HG03103 (cell line): Measurements from ENCODE around the gene ZNF668.

Experiments
- ATAC-seq: cut with Tn5 transposase; IDR thresholded peaks from one replicate; pipeline ENCODE4 v1.9.1; 2021; ENCODE audit warnings: low read depth; ENCODE audit not compliant: unreplicated experiment

ZNF668 gene

GRCh38 chr16:31082368-31083045, 8.5 kb upstream of the ZNF668 start:
- ATAC-seq = no peak

GRCh38 chr16:31081428-31082351, 7.7 kb upstream of the ZNF668 start:
- no peak for ATAC-seq

DNA sequence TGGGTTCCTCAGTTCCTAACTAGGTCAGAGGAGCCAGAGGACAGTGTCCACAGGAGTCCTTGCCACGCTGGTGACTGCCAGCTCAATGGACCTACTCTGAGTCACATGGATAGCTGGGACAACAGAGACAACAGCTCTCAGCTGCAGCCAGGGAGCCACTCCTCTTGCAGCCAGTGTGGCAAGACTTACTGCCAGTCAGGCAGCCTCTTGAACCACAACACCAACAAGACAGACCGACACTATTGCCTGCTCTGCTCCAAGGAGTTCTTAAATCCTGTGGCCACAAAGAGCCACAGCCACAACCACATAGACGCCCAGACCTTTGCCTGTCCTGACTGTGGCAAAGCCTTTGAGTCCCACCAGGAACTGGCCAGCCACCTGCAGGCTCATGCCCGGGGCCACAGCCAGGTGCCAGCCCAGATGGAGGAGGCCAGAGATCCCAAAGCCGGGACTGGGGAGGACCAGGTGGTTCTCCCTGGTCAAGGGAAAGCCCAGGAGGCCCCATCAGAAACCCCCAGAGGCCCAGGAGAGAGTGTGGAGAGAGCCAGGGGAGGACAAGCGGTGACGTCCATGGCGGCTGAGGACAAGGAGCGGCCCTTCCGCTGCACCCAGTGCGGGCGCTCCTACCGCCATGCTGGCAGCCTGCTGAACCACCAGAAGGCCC, 6.8 kb upstream of the ZNF668 start:
- ATAC-seq = no peak

GRCh38 chr16:31080035-31080629, 6.1 kb upstream of the ZNF668 start:
- ATAC-seq = no peak

GRCh38 chr16:31079342-31079944, 5.4 kb upstream of the ZNF668 start:
- no peak for ATAC-seq

DNA sequence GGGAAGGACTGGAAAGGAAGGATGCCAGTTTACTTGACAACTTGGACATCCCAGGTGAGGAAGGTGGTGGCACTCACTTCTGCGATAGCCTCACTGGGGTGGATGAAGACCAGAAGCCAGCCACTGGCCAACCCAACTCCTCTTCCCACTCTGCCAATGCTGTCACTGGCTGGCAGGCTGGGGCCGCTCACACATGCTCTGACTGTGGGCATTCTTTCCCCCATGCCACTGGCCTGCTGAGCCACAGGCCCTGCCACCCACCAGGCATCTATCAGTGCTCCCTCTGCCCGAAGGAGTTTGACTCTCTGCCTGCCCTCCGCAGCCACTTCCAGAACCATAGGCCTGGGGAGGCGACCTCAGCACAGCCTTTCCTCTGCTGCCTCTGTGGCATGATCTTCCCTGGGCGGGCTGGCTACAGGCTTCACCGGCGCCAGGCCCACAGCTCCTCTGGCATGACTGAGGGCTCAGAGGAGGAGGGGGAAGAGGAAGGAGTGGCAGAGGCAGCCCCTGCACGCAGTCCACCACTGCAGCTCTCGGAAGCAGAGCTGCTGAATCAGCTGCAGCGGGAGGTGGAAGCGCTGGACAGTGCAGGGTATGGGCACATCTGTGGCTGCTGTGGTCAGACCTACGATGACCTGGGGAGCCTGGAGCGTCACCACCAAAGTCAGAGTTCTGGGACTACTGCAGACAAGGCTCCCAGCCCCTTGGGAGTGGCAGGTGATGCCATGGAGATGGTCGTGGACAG, 4.7 kb upstream of the ZNF668 start:
- ATAC-seq = no peak

DNA sequence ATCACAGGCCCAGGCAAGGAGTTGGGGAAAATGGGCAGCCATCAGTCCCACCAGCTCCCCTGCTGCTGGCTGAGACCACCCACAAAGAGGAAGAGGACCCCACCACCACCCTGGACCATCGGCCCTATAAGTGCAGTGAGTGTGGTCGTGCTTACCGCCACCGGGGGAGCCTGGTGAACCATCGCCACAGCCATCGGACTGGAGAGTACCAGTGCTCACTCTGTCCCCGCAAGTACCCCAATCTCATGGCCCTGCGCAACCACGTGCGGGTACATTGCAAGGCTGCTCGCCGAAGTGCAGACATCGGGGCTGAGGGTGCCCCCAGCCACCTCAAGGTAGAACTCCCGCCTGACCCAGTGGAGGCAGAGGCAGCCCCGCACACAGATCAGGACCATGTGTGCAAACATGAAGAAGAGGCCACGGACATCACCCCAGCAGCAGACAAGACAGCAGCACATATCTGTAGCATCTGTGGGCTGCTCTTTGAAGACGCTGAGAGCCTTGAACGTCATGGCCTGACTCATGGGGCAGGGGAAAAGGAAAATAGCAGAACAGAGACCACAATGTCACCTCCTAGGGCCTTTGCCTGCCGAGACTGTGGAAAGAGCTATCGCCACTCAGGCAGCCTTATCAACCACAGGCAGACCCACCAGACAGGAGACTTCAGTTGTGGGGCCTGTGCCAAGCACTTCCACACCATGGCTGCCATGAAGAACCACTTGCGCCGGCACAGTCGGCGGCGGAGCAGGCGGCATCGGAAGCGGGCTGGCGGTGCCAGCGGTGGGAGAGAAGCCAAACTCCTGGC, 3.8 kb upstream of the ZNF668 start:
- no peak for ATAC-seq

GRCh38 chr16:31077024-31077423, 3.0 kb upstream of the ZNF668 start:
- ATAC-seq = no peak

DNA sequence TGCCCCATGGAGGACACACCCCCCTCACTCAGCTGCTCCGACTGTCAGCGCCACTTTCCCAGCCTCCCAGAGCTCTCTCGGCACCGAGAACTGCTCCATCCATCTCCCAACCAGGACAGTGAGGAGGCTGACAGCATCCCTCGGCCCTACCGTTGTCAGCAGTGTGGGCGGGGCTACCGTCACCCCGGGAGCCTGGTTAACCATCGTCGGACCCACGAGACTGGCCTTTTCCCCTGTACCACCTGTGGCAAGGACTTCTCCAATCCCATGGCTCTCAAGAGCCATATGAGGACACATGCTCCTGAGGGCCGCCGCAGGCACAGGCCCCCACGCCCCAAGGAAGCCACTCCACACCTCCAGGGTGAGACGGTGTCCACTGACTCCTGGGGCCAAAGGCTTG, 2.3 kb upstream of the ZNF668 start:
- ATAC-seq = no peak

GRCh38 chr16:31074814-31075183, 759 bp upstream of the ZNF668 start:
- no peak for ATAC-seq

GRCh38 chr16:31073142-31073969, 684 bp downstream of the ZNF668 start:
- peak; percentile 41 for ATAC-seq

- ATAC-seq = peak; percentile 1
Observed at GRCh38 chr16:31072540-31073141, 1.4 kb downstream of the ZNF668 start.

DNA sequence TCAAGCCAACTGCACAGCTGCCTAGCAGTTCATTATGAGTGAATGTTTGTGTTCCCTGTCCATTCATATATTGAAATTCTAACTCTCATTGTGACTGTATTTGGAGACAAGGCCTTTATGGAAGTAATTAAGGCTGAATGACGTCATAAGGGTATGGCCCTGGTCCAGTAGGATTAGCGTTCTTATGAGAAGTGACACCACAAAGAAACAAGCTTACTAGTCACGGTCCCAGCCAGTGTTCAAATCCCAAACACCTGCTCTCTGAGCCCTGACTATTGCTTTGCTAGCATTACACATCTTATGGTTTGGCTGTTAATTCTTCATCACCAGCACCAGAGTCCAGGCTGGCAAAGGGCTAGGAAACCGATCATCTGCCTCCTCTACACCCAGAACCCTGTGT, 2.2 kb downstream of the ZNF668 start:
- no peak for ATAC-seq

GRCh38 chr16:31067342-31067741, 6.7 kb downstream of the ZNF668 start:
- no peak for ATAC-seq

DNA sequence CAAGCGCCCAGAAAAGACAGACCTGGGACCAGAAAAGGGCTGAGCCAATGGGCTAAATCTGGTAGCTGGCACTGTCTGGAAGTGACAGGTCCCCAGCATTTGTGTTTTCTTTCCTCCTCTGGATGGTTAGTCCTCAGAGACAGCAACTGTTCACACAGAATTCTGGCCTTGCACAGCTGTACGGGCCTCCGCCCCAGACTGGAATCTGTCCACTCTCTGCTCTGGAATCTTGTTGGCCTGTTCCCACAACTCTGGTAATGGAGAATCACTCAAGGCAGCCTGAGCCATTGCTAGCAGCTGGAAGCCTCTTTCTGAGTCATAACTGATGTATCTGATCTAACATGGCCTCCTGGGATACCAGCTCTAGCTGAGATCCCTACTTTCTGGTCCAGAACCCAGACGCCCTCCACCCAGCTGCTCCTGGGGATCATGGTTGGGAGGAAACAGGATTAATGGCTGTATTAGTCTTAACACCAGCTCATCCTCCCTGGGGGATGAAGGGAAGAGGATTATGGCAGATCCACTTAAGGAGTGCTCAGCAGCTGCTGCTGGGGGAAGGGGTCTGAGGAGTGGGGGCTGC, 9.1 kb downstream of the ZNF668 start:
- ATAC-seq = no peak

GRCh38 chr16:31063843-31064611, 10.0 kb downstream of the ZNF668 start:
- ATAC-seq = no peak

GRCh38 chr16:31063495-31063842, 10.6 kb downstream of the ZNF668 start:
- no peak for ATAC-seq
